ENCODE data around the gene SLC2A13.
A peak's percentile ranks its signal among the peaks of the same experiment; 100 is the strongest.

Gene SLC2A13

GRCh38 chr12:40016980-40017379 lies 88.9 kb downstream of the SLC2A13 start:
- no peak for DNase-seq (ENCODE audit: low spot score in 2 of 2)
- in situ Hi-C loops (cut with MboI; ENCODE audit: low sequenced_read_pairs), result loop anchor here (10.0 kb wide), 1 partner anchor 88 kb away; the partner anchor contains the start of gene SLC2A13
- Histone ChIP-seq H3K9me3 (no peaks in the 10 kb centered on the region), H3K36me3 (replicated peaks) (no peaks in the 10 kb centered on the region), H3K4me3 (no peak overlapping the region), H3K4me1 (0 out of 2 replicates have a peak, but pooled peaks cover 4% of the 10 kb centered on the region), H3K27me3 (ENCODE audit: low read depth) (no peaks in the 10 kb centered on the region)

- Histone ChIP-seq H3K9me3 (no peaks in the 10 kb centered on the region), H3K27me3 (ENCODE audit: low read depth) (no peaks in the 10 kb centered on the region), H3K36me3 (replicated peaks) (no peaks in the 10 kb centered on the region), H3K4me3 (no peak overlapping the region), H3K4me1 (0 out of 2 replicates have a peak, but pooled peaks cover 4% of the 10 kb centered on the region)
- DNase-seq (ENCODE audit: low spot score in 2 of 2), result no peak
- in situ Hi-C loops (cut with MboI; ENCODE audit: low sequenced_read_pairs), result loop anchor here (10.0 kb wide), 1 partner anchor 89 kb away; the partner anchor contains the start of gene SLC2A13
These were observed 90.0 kb downstream of the SLC2A13 start for GRCh38 chr12:40015881-40016280.

- no peaks in the 10 kb centered on the region for H3K36me3 ChIP-seq (replicated peaks)
- no peak overlapping the region for H3K4me3 ChIP-seq
- H3K4me1 ChIP-seq, result 0 out of 2 replicates have a peak, but pooled peaks cover 1% of the 10 kb centered on the region
- no peaks in the 10 kb centered on the region for H3K27me3 ChIP-seq (ENCODE audit: low read depth)
- H3K9me3 ChIP-seq, result no peaks in the 10 kb centered on the region
- DNase-seq (ENCODE audit: low spot score in 2 of 2), result no peak
- in situ Hi-C loops (cut with MboI; ENCODE audit: low sequenced_read_pairs), result loop anchor here (10.0 kb wide), 1 partner anchor 89 kb away; the partner anchor contains the start of gene SLC2A13
These were observed 90.5 kb downstream of the SLC2A13 start for GRCh38 chr12:40015345-40015744.

GRCh38 chr12:40013847-40014246 lies 92.0 kb downstream of the SLC2A13 start:
- DNase-seq (ENCODE audit: low spot score in 2 of 2), result no peak
- in situ Hi-C loops (cut with MboI; ENCODE audit: low sequenced_read_pairs), result loop anchor here (10.0 kb wide), 1 partner anchor 91 kb away; the partner anchor contains the start of gene SLC2A13
- H3K27me3 ChIP-seq (ENCODE audit: low read depth), result no peaks in the 10 kb centered on the region
- H3K36me3 ChIP-seq (replicated peaks), result no peaks in the 10 kb centered on the region
- H3K4me3 ChIP-seq, result no peak overlapping the region
- no peaks in the 10 kb centered on the region for H3K4me1 ChIP-seq
- H3K9me3 ChIP-seq, result no peaks in the 10 kb centered on the region

GRCh38 chr12:40013292-40013691 lies 92.6 kb downstream of the SLC2A13 start:
- no peak overlapping the region for H3K4me3 ChIP-seq
- no peaks in the 10 kb centered on the region for H3K27me3 ChIP-seq (ENCODE audit: low read depth)
- in situ Hi-C loops (cut with MboI; ENCODE audit: low sequenced_read_pairs), result loop anchor here (10.0 kb wide), 1 partner anchor 92 kb away; the partner anchor contains the start of gene SLC2A13
- no peaks in the 10 kb centered on the region for H3K9me3 ChIP-seq
- no peaks in the 10 kb centered on the region for H3K36me3 ChIP-seq (replicated peaks)
- no peaks in the 10 kb centered on the region for H3K4me1 ChIP-seq
- DNase-seq (ENCODE audit: low spot score in 2 of 2), result no peak

GRCh38 chr12:40012711-40013110 lies 93.2 kb downstream of the SLC2A13 start:
- no peaks in the 10 kb centered on the region for H3K27me3 ChIP-seq (ENCODE audit: low read depth)
- no peak for DNase-seq (ENCODE audit: low spot score in 2 of 2)
- H3K36me3 ChIP-seq (replicated peaks), result no peaks in the 10 kb centered on the region
- H3K9me3 ChIP-seq, result no peaks in the 10 kb centered on the region
- in situ Hi-C loops (cut with MboI; ENCODE audit: low sequenced_read_pairs), result loop anchor here (10.0 kb wide), 1 partner anchor 92 kb away; the partner anchor contains the start of gene SLC2A13
- H3K4me3 ChIP-seq, result no peak overlapping the region
- H3K4me1 ChIP-seq, result no peaks in the 10 kb centered on the region

GRCh38 chr12:40011775-40012129 lies 94.1 kb downstream of the SLC2A13 start:
- DNase-seq (ENCODE audit: low spot score in 2 of 2), result no peak
- no peaks in the 10 kb centered on the region for H3K27me3 ChIP-seq (ENCODE audit: low read depth)
- no peak overlapping the region for H3K4me3 ChIP-seq
- in situ Hi-C loops (cut with MboI; ENCODE audit: low sequenced_read_pairs), result loop anchor here (10.0 kb wide), 1 partner anchor 93 kb away; the partner anchor contains the start of gene SLC2A13
- no peaks in the 10 kb centered on the region for H3K4me1 ChIP-seq
- no peaks in the 10 kb centered on the region for H3K9me3 ChIP-seq
- H3K36me3 ChIP-seq (replicated peaks), result no peaks in the 10 kb centered on the region

- Histone ChIP-seq H3K4me1 (no peaks in the 10 kb centered on the region), H3K9me3 (no peaks in the 10 kb centered on the region), H3K27me3 (ENCODE audit: low read depth) (no peaks in the 10 kb centered on the region), H3K36me3 (replicated peaks) (no peaks in the 10 kb centered on the region), H3K4me3 (no peak overlapping the region)
- in situ Hi-C loops (cut with MboI; ENCODE audit: low sequenced_read_pairs), result loop anchor here (10.0 kb wide), 1 partner anchor 94 kb away; the partner anchor contains the start of gene SLC2A13
- peak; percentile 74 to 75 for DNase-seq (ENCODE audit: low spot score in 2 of 2)
These were observed 94.7 kb downstream of the SLC2A13 start for GRCh38 chr12:40010899-40011774.

GRCh38 chr12:40002178-40003169 lies 103.4 kb downstream of the SLC2A13 start:
- no peaks in the 10 kb centered on the region for H3K4me1 ChIP-seq
- H3K9me3 ChIP-seq, result 0 out of 2 replicates have a peak, but pooled peaks cover 2% of the 10 kb centered on the region
- no peak for DNase-seq (ENCODE audit: low spot score in 2 of 2)
- no peaks in the 10 kb centered on the region for H3K27me3 ChIP-seq (ENCODE audit: low read depth)
- in situ Hi-C loops (cut with MboI; ENCODE audit: low sequenced_read_pairs), result no loop called here
- no peaks in the 10 kb centered on the region for H3K36me3 ChIP-seq (replicated peaks)
- H3K4me3 ChIP-seq, result no peak overlapping the region

GRCh38 chr12:40001406-40001805 lies 104.5 kb downstream of the SLC2A13 start:
- in situ Hi-C loops (cut with MboI; ENCODE audit: low sequenced_read_pairs), result no loop called here
- DNase-seq (ENCODE audit: low spot score in 2 of 2), result no peak
- Histone ChIP-seq H3K4me1 (no peaks in the 10 kb centered on the region), H3K9me3 (0 out of 2 replicates have a peak, but pooled peaks cover 2% of the 10 kb centered on the region), H3K4me3 (no peak overlapping the region), H3K36me3 (replicated peaks) (no peaks in the 10 kb centered on the region), H3K27me3 (ENCODE audit: low read depth) (no peaks in the 10 kb centered on the region)

GRCh38 chr12:40000884-40001283 lies 105.0 kb downstream of the SLC2A13 start:
- Histone ChIP-seq H3K4me1 (no peaks in the 10 kb centered on the region), H3K36me3 (replicated peaks) (no peaks in the 10 kb centered on the region), H3K9me3 (0 out of 2 replicates have a peak, but pooled peaks cover 2% of the 10 kb centered on the region), H3K4me3 (no peak overlapping the region), H3K27me3 (ENCODE audit: low read depth) (no peaks in the 10 kb centered on the region)
- no peak for DNase-seq (ENCODE audit: low spot score in 2 of 2)
- in situ Hi-C loops (cut with MboI; ENCODE audit: low sequenced_read_pairs), result no loop called here

GRCh38 chr12:39993268-39993667 lies 112.6 kb downstream of the SLC2A13 start:
- H3K36me3 ChIP-seq (replicated peaks), result no peaks in the 10 kb centered on the region
- no peak for DNase-seq (ENCODE audit: low spot score in 2 of 2)
- H3K4me1 ChIP-seq, result no peaks in the 10 kb centered on the region
- H3K9me3 ChIP-seq, result no peaks in the 10 kb centered on the region
- in situ Hi-C loops (cut with MboI; ENCODE audit: low sequenced_read_pairs), result loop anchor here (25.0 kb wide), 1 partner anchor 231 kb away; no protein-coding TSS in a partner anchor
- no peaks in the 10 kb centered on the region for H3K27me3 ChIP-seq (ENCODE audit: low read depth)
- no peak overlapping the region for H3K4me3 ChIP-seq
